AG04449 (cell line): Measurements from ENCODE around the gene MRPL54.
"Not testable (repeated sequence)": the region's sequence is repeated elsewhere in the genome, so short reads cannot be mapped to it uniquely, and the experiment has no call there.

Experiments used
- CTCF ChIA-PET: fragments of 350-600 bp; formaldehyde crosslinking; extraction: SDS; loops from one replicate; lab custom pipeline; 2021; ENCODE audit warnings: antibody characterized with exemption; lab: Yijun Ruan, JAX
- POLR2A ChIA-PET: fragments of 400-600, 350-600 bp; formaldehyde crosslinking; extraction: SDS; loops from one replicate; lab custom pipeline; 2020; ENCODE audit warnings: antibody characterized with exemption, inconsistent platforms; lab: Yijun Ruan, JAX
- DNase-seq: peaks from one replicate; pipeline ENCODE4 v3.0.0-alpha.2; 2010; ENCODE audit warnings: low read depth, low spot score
- H3K4me3 ChIP-seq: 2 replicates; pipeline ENCODE4 v1.5.1; 2011; ENCODE audit warnings: low read depth, mild to moderate bottlenecking, control low read depth, low read length
- CTCF ChIP-seq: IDR thresholded peaks from one replicate; pipeline ENCODE4 v1.5.1; 2011; ENCODE audit warnings: mild to moderate bottlenecking, moderate library complexity, low read length, control low read depth, inconsistent platforms; ENCODE audit not compliant: insufficient read depth; ENCODE audit errors: missing control alignments

The MRPL54 gene

GRCh38 chr19:3748965-3749364 lies 13.5 kb upstream of the MRPL54 start:
- POLR2A ChIA-PET: no interaction called here
- DNase-seq: no peak
- CTCF ChIA-PET: interaction anchor here (1.2 to 5.8 kb wide), 2 partner anchors 13 to 20 kb away, joined by 4 to 33 read pairs; partner anchors contain the start of genes APBA3 and MRPL54
- H3K4me3 ChIP-seq: no peak overlapping the region
- no peak for TF ChIP-seq CTCF

- POLR2A ChIA-PET: no interaction called here
- no peak for DNase-seq
- H3K4me3 ChIP-seq: no peak overlapping the region
- CTCF ChIA-PET: interaction anchor here (1.3 to 5.8 kb wide), 2 partner anchors 9 to 12 kb away, joined by 5 to 33 read pairs; partner anchors contain the start of genes APBA3 and MRPL54
- no peak for TF ChIP-seq CTCF
These were observed 12.3 kb upstream of the MRPL54 start for GRCh38 chr19:3750211-3750610.

- H3K4me3 ChIP-seq: no peak overlapping the region
- ChIA-PET CTCF (interaction anchor here (5.8 kb wide), 1 partner anchor 11 kb away, joined by 33 read pairs; the partner anchor contains the start of genes APBA3 and MRPL54), POLR2A (no interaction called here)
- no peak for DNase-seq
- TF ChIP-seq CTCF: no peak
These were observed 11.2 kb upstream of the MRPL54 start for GRCh38 chr19:3751236-3751635.

- POLR2A ChIA-PET: no interaction called here
- DNase-seq: no peak
- no peak overlapping the region for H3K4me3 ChIP-seq
- CTCF ChIA-PET: interaction anchor here (5.8 kb wide), 1 partner anchor 10 kb away, joined by 33 read pairs; the partner anchor contains the start of genes APBA3 and MRPL54
- no peak for TF ChIP-seq CTCF
These were observed 10.0 kb upstream of the MRPL54 start for GRCh38 chr19:3752492-3752891.

- no peak overlapping the region for H3K4me3 ChIP-seq
- CTCF ChIA-PET: interaction anchor here (5.8 kb wide), 1 partner anchor 8 kb away, joined by 33 read pairs; the partner anchor contains the start of genes APBA3 and MRPL54
- TF ChIP-seq CTCF: no peak
- DNase-seq: no peak
- POLR2A ChIA-PET: no interaction called here
These were observed 8.7 kb upstream of the MRPL54 start for GRCh38 chr19:3753631-3754410.

GRCh38 chr19:3757705-3758104 lies 4.8 kb upstream of the MRPL54 start:
- DNase-seq, POLR2A ChIA-PET, CTCF ChIA-PET, H3K4me3 ChIP-seq: not testable (repeated sequence)

- H3K4me3 ChIP-seq, DNase-seq, POLR2A ChIA-PET: not testable (repeated sequence)
- CTCF ChIA-PET: interaction anchor here (2.3 kb wide), 1 partner anchor 8 kb away, joined by 5 read pairs; no protein-coding TSS in a partner anchor
These were observed 4.2 kb upstream of the MRPL54 start for GRCh38 chr19:3758297-3758696.
